Islet of Langerhans (tissue), 1 donor: ENCODE results near the gene ATN1.
A peak's percentile ranks its signal among the peaks of the same experiment; 100 is the strongest.

ENCODE experiments used
- FAIRE-seq: peaks from one replicate; lab custom pipeline; 2011; peaks lifted over from hg19 to GRCh38; lab: Jason Lieb, UNC

ATN1 gene

GRCh38 chr12:6978611-6979011, 50.9 kb downstream of the ATN1 start:
- FAIRE-seq, result no peak

- no peak for FAIRE-seq
These were observed 51.3 kb downstream of the ATN1 start for GRCh38 chr12:6979021-6979420.

GRCh38 chr12:6979453-6979852, 51.7 kb downstream of the ATN1 start:
- no peak for FAIRE-seq

GRCh38 chr12:6980075-6980474, 52.3 kb downstream of the ATN1 start:
- FAIRE-seq, result no peak

- FAIRE-seq, result no peak
These were observed 53.0 kb downstream of the ATN1 start for GRCh38 chr12:6980740-6981139.

GRCh38 chr12:6981152-6982052, 53.6 kb downstream of the ATN1 start:
- no peak for FAIRE-seq

DNA sequence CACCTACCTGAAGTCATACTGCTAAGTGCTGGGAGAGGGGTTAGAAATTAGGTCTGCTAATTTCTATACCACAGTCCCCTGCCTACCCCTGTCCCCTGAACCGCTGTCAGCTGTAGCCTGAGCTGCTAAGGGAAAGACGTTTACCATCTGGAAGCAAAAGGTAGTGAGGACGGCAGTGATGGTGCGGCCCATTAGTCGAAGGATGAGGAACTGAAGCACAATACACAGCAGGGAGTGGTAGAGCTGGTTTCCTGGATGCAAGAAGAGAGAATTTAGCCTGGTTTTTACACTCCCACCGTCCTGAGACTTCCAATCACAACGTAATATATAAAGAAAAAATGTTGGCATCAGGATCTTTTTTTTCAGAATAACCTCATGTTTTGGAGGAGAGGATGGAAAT, 54.8 kb downstream of the ATN1 start:
- no peak for FAIRE-seq

DNA sequence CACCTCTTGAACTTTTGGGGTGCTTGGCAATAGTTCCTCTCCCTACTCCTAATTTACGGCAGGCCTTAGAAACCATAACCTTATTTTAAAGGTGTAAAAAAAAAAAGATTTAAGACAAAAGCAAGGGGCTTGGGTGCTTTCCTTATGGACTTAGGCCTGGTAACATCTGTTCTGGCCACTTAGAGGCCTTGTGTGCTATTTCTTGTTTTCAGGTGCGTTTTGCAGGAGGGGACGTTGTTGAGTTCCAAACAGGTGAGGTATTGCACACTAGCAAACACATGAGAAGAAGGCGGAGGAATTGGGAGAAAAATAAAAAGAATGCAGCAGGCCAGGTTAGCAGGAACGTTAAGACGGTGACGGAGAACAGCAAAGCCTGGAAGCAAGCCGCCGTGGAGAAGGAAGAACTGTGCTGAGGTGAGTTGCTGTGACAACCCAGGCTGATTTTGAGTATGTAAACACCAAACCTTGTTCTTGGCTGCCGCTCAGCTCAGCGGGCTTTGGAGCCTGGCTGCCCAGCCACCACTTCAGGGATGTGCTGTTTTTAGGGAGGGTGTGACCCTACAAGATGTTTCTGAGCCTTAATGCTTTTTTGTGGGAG, 60.3 kb downstream of the ATN1 start:
- FAIRE-seq, result peak; percentile 90
